Transverse colon (tissue), 3 donors: ENCODE measurements around the gene RGSL1.

Experiments
- CTCF ChIP-seq, 5 experiments: fragments of 200-600 bp in 3 of 5; fragments of 450-650 bp in 2 of 5; sonication (generic) in 3 of 5; IDR thresholded peaks; 1 replicate in 2 of 5; 2 replicates in 3 of 5; pipeline ENCODE4 v1.5.1; 2016 to 2017; ENCODE audit warnings: antibody characterized with exemption in 5 of 5, inconsistent platforms in 3 of 5, mild to moderate bottlenecking in 2 of 5, moderate library complexity in 1 of 5
- POLR2A ChIP-seq: fragments of 450-650 bp; IDR thresholded peaks from one replicate; pipeline ENCODE4 v1.6.1; 2016; ENCODE audit warnings: antibody characterized with exemption, mild to moderate bottlenecking, moderate library complexity

DNA sequence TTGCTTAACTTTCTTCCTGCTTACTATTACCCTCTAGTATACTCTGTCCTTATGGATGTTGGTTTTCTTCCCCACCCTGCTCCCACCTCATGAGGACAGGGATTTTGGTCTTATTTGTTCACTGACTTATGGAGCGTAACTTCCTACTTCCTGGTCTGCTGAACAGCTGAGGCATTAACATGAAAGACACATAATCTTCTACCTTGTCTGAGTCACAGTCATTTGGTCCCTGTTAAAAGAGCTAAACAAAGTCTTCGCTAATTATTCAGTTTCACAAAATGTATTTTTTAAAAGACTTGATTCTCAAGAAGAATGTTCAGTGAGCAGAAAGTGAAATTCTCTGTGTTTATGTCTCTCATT, 120.6 kb downstream of the RGSL1 start:
- TF ChIP-seq CTCF (IDR thresholded peaks at IDR 0.05) (no peak), POLR2A (no peak)
